ENCODE measurements around the gene PLCXD3.

DNA sequence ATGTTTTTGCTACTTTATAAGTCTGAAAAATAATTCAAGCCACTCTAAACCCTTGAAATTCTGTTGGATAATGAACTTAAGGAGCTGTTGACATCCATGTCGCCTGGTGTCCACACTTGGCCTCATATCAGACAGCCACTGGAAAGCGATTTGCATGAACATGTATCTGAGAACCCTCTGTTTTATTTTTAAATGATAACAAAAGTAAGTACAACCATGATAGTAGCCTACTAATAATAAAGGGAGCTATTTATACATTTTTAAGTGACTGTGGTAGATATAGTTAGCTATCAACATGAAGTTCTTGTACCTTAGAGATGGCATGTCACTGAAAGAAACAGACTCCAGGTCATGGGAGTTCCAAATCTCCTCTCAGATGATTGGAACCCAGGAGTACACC lies 53.3 kb downstream of the PLCXD3 start:
- TF ChIP-seq, protein P1, sequence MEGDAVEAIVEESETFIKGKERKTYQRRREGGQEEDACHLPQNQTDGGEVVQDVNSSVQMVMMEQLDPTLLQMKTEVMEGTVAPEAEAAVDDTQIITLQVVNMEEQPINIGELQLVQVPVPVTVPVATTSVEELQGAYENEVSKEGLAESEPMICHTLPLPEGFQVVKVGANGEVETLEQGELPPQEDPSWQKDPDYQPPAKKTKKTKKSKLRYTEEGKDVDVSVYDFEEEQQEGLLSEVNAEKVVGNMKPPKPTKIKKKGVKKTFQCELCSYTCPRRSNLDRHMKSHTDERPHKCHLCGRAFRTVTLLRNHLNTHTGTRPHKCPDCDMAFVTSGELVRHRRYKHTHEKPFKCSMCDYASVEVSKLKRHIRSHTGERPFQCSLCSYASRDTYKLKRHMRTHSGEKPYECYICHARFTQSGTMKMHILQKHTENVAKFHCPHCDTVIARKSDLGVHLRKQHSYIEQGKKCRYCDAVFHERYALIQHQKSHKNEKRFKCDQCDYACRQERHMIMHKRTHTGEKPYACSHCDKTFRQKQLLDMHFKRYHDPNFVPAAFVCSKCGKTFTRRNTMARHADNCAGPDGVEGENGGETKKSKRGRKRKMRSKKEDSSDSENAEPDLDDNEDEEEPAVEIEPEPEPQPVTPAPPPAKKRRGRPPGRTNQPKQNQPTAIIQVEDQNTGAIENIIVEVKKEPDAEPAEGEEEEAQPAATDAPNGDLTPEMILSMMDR (conservative IDR thresholded peaks at IDR 0.05; ENCODE audit: low read depth, low read length), result no peak
- TF ChIP-seq POLR2A (IDR thresholded peaks at IDR 0.05; ENCODE audit: low read depth, low read length) (no peak), SMC3 (IDR thresholded peaks at IDR 0.05; ENCODE audit: low read depth, low read length) (no peak), USF2 (IDR thresholded peaks at IDR 0.05; ENCODE audit: low read depth, low read length) (no peak)

Data from IMR-90 (cell line).